ENCODE data around the gene CHCHD10.
"Not testable (repeated sequence)": the region's sequence is repeated elsewhere in the genome, so short reads cannot be mapped to it uniquely, and the experiment has no call there.

- TF ChIP-seq, protein P1, sequence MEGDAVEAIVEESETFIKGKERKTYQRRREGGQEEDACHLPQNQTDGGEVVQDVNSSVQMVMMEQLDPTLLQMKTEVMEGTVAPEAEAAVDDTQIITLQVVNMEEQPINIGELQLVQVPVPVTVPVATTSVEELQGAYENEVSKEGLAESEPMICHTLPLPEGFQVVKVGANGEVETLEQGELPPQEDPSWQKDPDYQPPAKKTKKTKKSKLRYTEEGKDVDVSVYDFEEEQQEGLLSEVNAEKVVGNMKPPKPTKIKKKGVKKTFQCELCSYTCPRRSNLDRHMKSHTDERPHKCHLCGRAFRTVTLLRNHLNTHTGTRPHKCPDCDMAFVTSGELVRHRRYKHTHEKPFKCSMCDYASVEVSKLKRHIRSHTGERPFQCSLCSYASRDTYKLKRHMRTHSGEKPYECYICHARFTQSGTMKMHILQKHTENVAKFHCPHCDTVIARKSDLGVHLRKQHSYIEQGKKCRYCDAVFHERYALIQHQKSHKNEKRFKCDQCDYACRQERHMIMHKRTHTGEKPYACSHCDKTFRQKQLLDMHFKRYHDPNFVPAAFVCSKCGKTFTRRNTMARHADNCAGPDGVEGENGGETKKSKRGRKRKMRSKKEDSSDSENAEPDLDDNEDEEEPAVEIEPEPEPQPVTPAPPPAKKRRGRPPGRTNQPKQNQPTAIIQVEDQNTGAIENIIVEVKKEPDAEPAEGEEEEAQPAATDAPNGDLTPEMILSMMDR (IDR thresholded peaks at IDR 0.05), result not testable (repeated sequence)
- TF ChIP-seq POLR2AphosphoS5 (IDR thresholded peaks at IDR 0.05), result not testable (repeated sequence)
These were observed 39.7 kb downstream of the CHCHD10 start for GRCh38 chr22:23728108-23728507.

Data from upper lobe of left lung (tissue), 4 donors.